Globus pallidus (tissue), 1 donor: ENCODE data around the gene PSMC3IP.
"Not testable (repeated sequence)": the region's sequence is repeated elsewhere in the genome, so short reads cannot be mapped to it uniquely, and the experiment has no call there.

Experiments
- DNase-seq: peaks from one replicate; pipeline ENCODE4 v3.0.0-alpha.2; 2015; ENCODE audit warnings: low spot score

The PSMC3IP gene

GRCh38 chr17:42560246-42560645 is 17.3 kb downstream of the PSMC3IP start:
- no peak for DNase-seq

DNA sequence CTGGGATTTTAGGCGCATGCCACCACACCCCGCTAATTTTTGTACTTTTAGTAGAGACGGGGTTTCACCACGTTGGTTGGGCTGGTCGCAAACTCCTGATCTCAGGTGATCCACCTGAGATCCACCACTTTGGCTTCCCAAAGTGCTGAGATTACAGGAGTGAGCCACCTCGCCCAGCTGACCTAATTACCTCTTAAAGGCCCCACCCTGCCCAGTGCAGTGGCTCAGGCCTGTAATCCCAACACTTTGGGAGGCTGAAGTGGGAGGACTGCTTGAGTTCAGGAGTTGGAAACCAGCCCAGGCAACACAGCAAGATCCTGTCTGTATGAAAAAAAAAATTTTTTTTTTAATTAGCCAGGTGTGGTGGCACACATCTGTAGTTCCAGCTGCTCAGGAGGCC is 18.5 kb downstream of the PSMC3IP start:
- DNase-seq, result no peak

- not testable (repeated sequence) for DNase-seq
These were observed 21.4 kb downstream of the PSMC3IP start for GRCh38 chr17:42555961-42556617.

DNA sequence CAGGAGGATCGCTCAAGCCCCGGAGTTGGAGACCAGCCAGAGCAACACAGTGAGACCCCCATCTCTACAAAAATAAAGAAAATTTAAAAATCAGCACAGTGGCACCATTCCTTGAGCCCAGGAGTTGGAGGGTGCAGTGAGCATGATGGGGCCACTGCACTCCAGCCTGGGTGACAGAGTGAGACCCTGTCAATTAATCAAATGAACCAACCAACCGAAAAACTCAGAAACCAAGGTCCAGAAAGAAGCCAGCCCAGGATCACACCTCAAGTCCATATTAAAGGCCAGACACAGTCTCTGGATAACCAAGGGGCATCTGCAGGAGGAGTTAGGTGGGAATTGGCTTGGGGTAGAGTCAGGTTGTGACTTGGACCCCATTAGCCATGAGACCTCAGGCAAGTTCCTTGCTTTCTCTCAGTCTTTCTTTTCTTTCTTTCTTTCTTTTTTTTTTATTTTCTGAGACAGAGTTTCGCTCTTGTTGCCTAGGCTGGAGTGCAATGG is 22.4 kb downstream of the PSMC3IP start:
- DNase-seq, result no peak

DNA sequence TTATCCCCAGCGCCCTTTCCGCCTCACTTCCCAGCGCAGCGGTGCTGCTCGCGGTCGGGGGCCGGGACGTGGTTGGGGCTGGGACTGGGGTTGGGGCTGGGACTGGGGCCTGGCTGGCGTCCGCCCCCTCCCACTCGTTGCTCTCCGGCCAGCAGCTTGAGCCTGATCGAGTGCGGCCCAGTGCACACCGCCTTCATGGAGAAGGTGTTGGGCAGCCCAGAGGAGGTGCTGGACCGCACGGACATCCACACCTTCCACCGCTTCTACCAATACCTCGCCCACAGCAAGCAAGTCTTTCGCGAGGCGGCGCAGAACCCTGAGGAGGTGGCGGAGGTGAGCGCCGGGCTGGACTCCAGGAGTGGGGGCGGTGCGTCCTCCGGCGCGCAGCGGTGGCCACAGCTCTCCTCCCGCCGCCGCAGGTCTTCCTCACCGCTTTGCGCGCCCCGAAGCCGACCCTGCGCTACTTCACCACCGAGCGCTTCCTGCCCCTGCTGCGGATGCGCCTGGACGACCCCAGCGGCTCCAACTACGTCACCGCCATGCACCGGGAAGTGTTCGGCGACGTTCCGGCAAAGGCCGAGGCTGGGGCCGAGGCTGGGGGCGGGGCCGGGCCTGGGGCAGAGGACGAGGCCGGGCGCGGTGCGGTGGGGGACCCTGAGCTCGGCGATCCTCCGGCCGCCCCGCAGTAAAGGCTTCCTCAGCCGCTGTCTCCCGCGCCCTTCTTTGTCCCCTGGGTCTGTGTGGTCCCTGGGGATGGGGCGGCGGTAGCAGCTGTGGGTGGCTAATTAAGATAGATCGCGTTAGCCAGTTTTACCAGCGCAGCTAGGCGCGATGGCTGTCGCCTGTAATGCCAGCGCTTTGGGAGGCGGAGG is 23.0 kb downstream of the PSMC3IP start:
- DNase-seq, result peak; percentile 77

GRCh38 chr17:42553866-42554249 is 23.7 kb downstream of the PSMC3IP start:
- DNase-seq, result no peak

DNA sequence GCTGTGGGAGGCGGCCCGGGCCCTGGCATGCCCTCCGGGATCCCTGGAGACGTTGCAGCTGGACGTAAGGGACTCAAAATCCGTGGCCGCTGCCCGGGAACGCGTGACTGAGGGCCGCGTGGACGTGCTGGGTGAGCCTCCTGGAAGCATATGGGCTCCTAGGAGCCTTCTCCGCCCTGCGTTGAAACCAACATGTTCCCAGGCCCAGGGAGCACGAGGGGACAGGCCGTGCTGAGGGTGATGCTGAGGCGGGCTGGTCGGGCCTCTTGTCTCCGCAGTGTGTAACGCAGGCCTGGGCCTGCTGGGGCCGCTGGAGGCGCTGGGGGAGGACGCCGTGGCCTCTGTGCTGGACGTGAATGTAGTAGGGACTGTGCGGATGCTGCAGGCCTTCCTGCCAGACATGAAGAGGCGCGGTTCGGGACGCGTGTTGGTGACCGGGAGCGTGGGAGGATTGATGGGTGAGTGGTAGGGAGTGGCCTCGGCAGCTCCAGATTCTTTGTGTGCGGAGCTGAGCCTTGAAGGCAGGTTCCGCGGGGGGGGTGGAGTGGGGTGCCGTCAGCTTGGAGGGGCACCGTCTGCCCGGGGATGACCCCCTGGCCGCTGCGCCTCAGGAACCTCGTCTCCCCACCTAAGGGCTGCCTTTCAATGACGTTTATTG is 24.2 kb downstream of the PSMC3IP start:
- DNase-seq, result no peak

DNA sequence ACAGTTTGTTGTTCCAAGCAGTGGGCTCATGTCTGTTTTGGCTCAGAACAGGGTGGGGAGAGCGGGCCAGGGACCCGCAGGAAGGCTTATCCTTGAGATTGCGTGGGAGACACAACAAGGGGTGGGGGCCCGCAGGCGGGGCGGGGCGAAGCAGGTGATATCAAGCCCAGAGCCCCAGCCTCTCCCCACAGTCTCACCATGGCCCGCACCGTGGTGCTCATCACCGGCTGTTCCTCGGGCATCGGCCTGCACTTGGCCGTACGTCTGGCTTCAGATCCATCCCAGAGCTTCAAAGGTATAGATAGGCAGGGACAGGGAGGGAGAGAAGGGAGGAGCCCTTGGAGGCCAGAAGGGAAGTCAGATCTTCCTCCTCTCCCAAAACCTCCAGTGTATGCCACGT is 24.8 kb downstream of the PSMC3IP start, which contains the start of gene HSD17B1:
TSS of gene HSD17B1 (plus strand) at position 188 of the 400 bp plus-strand sequence. CDS start at position 199, 11 bp downstream.
- not testable (repeated sequence) for DNase-seq

- DNase-seq, result no peak
These were observed 28.4 kb downstream of the PSMC3IP start for GRCh38 chr17:42548993-42549755.

DNA sequence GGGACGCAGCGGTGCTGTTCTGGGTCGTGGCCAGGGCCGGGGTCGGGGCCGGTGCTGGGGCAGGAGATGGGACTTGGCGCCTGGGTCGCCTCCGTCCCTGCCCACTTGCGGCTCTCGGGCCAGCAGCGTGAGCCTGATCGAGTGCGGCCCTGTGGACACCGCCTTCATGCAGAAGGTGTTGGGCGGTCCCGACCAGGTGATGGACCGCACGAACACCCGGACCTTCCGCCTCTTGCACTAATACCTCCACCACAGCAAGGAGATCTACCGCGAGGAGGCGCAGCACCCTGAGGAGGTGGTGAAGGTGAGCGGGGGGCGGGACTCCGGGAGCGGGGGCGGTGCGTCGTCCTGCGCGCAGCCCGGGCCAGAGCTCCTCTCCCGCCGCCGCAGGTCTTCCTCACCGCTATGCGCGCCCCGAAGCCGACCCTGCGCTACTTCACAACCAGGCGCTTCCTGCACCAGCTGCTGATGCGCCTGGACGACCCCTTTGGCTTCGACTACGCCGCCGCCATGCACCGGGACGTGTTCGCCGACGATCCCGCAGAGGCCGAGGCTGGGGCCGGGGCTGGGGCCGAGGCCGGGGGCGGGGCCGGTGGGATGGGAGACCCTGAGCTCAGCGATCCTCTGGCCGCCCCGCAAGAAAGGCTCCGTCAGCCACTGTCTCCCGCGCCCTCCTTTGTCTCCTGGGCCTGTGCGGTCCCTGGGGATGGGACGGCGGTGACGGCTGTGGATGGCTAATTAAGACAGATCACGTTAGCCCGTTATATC is 29.3 kb downstream of the PSMC3IP start:
- DNase-seq, result no peak

GRCh38 chr17:42547698-42548069 is 29.8 kb downstream of the PSMC3IP start:
- DNase-seq, result no peak

GRCh38 chr17:42547001-42547461 is 30.5 kb downstream of the PSMC3IP start:
- DNase-seq, result no peak

GRCh38 chr17:42545755-42546505 is 31.6 kb downstream of the PSMC3IP start:
- not testable (repeated sequence) for DNase-seq

DNA sequence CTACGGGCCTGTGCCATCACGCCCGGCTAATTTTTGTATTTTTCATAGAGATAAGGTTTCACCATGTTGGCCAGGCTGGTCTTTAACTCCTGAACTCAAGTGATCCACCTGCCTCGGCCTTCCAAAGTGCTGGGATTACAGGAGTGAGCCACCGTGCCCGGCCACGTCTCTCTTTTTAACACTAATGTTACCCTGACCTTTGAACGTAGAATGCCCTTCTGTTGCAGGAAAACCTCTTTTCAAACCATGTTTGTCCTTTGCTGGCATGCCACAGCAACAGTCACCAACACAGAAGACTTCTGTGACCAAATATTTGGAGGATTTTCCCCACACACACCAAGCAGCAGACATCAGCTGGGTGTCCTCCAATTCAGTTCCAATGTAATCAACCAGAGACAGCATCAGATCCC is 32.6 kb downstream of the PSMC3IP start:
- no peak for DNase-seq

DNA sequence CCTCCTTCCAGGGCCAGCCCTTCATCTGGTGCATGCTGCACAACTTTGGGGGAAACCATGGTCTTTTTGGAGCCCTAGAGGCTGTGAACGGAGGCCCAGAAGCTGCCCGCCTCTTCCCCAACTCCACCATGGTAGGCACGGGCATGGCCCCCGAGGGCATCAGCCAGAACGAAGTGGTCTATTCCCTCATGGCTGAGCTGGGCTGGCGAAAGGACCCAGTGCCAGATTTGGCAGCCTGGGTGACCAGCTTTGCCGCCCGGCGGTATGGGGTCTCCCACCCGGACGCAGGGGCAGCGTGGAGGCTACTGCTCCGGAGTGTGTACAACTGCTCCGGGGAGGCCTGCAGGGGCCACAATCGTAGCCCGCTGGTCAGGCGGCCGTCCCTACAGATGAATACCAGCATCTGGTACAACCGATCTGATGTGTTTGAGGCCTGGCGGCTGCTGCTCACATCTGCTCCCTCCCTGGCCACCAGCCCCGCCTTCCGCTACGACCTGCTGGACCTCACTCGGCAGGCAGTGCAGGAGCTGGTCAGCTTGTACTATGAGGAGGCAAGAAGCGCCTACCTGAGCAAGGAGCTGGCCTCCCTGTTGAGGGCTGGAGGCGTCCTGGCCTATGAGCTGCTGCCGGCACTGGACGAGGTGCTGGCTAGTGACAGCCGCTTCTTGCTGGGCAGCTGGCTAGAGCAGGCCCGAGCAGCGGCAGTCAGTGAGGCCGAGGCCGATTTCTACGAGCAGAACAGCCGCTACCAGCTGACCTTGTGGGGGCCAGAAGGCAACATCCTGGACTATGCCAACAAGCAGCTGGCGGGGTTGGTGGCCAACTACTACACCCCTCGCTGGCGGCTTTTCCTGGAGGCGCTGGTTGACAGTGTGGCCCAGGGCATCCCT is 34.1 kb downstream of the PSMC3IP start:
- DNase-seq, result peak; percentile 64

DNA sequence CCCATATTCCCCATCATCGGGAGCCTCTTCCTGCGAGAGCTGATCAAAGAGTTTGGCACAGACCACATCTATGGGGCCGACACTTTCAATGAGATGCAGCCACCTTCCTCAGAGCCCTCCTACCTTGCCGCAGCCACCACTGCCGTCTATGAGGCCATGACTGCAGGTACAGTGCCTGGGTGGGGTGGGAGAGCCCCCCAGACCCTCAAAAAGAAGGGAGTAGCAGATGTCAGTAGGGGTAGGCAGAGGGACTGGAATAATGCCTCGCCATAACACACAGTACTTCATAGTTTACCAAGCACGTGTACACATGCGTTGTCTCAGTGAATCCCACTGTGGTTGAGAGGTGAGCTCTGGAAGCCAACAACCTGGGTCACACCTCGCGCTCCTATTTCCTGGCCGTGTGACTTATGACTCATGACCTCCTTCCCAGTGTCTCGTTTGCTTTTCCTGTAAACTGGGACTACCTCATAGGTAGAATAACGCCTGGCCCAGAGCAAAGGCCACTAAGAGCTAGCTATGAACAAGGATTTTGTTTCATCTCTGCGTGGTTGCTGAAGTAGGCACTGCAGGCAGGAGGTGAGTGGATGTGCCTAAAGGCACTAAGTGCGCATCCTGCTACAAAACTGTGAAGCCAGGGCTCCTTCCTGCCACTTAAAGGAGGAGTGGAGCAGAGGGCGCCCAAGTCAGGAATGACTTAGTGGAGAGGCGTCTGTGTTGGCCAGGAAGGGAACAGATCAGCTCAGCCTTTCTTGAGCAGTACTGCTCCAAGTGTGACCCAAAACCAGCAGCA is 36.3 kb downstream of the PSMC3IP start:
- no peak for DNase-seq

DNA sequence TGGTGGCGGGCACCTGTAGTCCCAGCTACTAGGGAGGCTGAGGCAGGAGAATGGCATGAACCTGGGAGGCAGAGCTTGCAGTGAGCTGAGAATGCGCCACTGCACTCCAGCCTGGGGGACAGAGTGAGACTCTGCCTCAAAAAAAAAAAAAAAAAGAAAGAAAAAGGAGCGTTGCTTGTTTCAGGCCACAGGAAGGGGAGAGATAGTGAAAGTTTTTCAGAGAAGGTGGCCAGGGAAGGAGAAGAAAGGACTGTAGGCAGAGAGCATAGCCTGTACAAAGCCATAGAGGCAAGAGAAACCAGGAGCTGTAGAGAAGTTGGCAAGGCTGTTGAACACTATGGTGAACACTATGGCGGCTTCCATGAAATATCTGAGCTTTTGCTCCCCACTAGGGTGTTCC is 37.0 kb downstream of the PSMC3IP start:
- DNase-seq, result not testable (repeated sequence)

DNA sequence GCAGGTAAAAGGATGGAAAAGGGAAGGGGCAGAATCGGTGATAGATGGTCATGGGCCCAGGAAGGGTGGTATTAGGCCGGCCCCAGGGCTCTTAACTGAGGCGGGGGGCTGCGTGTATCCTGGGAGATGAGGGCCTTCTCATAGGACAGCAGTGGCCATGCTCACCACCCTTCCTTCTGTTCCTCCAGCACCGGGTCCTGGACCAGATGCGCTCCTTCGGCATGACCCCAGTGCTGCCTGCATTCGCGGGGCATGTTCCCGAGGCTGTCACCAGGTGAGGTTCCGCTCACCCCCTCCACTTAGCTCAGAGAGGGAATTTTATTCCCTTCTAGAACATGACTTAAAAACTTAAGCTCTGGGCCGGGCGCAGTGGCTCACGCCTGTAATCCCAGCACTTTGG is 39.0 kb downstream of the PSMC3IP start:
- no peak for DNase-seq
